Karpas-422 (cell line): ENCODE results near the gene FFAR1. TPM values are rescaled to one million over a fixed set of nuclear protein-coding genes. Genes with fewer than 3 reads are reported as not detected.

ENCODE experiments used
- DNase-seq: peaks from one replicate; pipeline ENCODE4 v3.0.0-alpha.2; 2015
- H2AFZ ChIP-seq: fragments of 200-600 bp; sonication (generic); 2 replicates; pipeline ENCODE4 v1.6.1; 2014; ENCODE audit warnings: antibody characterized with exemption, low read length, mixed read lengths
- H3K27ac ChIP-seq: fragments of 200-600 bp; sonication (generic); 2 replicates; pipeline ENCODE4 v1.5.1; 2014; ENCODE audit warnings: mild to moderate bottlenecking, low read length, moderate library complexity
- H3K27me3 ChIP-seq: fragments of 200-600 bp; sonication (generic); 2 replicates; pipeline ENCODE4 v1.6.1; 2014; ENCODE audit warnings: low read length, mixed read lengths
- H3K36me3 ChIP-seq: fragments of 200-600 bp; sonication (generic); 2 replicates; pipeline ENCODE4 v1.6.1; 2014; ENCODE audit warnings: low read length, mixed read lengths; ENCODE audit not compliant: insufficient read depth
- H3K4me1 ChIP-seq: fragments of 200-600 bp; sonication (generic); 2 replicates; pipeline ENCODE4 v1.6.1; 2014; ENCODE audit warnings: mild to moderate bottlenecking, low read length, mixed read lengths
- H3K4me2 ChIP-seq: fragments of 200-600 bp; sonication (generic); 2 replicates; pipeline ENCODE4 v1.6.1; 2014; ENCODE audit warnings: low read length, low read depth, mild to moderate bottlenecking; ENCODE audit not compliant: poor library complexity, severe bottlenecking
- H3K4me3 ChIP-seq: fragments of 200-600 bp; sonication (generic); 2 replicates; pipeline ENCODE4 v1.5.1; 2014; ENCODE audit warnings: mild to moderate bottlenecking, antibody characterized with exemption, low read length, mixed read lengths
- H3K79me2 ChIP-seq: fragments of 200-600 bp; sonication (generic); 2 replicates; pipeline ENCODE4 v1.6.1; 2014; ENCODE audit warnings: mild to moderate bottlenecking, low read length, mixed read lengths
- H3K9ac ChIP-seq: fragments of 200-600 bp; sonication (generic); 2 replicates; pipeline ENCODE4 v1.6.0; 2014; ENCODE audit warnings: low read length
- H3K9me2 ChIP-seq: fragments of 200-600 bp; sonication (generic), shearing (Covaris generic); replicated peaks from 2 replicates; pipeline ENCODE4 v1.6.0; 2014; ENCODE audit warnings: mild to moderate bottlenecking, low read length, moderate library complexity; ENCODE audit not compliant: insufficient read depth
- H3K9me3 ChIP-seq: fragments of 300-700, 200-600 bp; sonication (generic); 2 replicates; pipeline ENCODE4 v1.6.1; 2014; ENCODE audit warnings: low read length, mixed read lengths
- H4K20me1 ChIP-seq: fragments of 200-600 bp; sonication (generic); 2 replicates; pipeline ENCODE4 v1.6.1; 2014; ENCODE audit warnings: mild to moderate bottlenecking, antibody characterized with exemption, low read length, low read depth; ENCODE audit not compliant: insufficient read depth
- total RNA-seq: library from RNA; depleted of rRNA; stranded (reverse); fragments of >200 nt; shearing (Covaris generic); gene quantifications from 2 replicates; pipeline ENCODE4 v1.2.3, GENCODE V29; 2014; ENCODE audit warnings: low replicate concordance

FFAR1 gene
- total RNA-seq, 1 experiment from 2014 or later = 0.34 TPM

- no peaks in the 10 kb centered on the region for H3K36me3 ChIP-seq
- no peaks in the 10 kb centered on the region for H3K9me3 ChIP-seq
- H4K20me1 ChIP-seq = no peaks in the 10 kb centered on the region
- H3K27me3 ChIP-seq = no peaks in the 10 kb centered on the region
- no peak for DNase-seq
- no peak overlapping the region for H3K9ac ChIP-seq
- no peak overlapping the region for H2AFZ ChIP-seq
- H3K4me1 ChIP-seq = peaks cover 20% of the 10 kb centered on the region
- no peaks in the 10 kb centered on the region for H3K79me2 ChIP-seq
- no peaks in the 10 kb centered on the region for H3K9me2 ChIP-seq
- H3K4me2 ChIP-seq = no peak overlapping the region
- no peak overlapping the region for H3K4me3 ChIP-seq
- H3K27ac ChIP-seq = no peak overlapping the region
These were observed 43.7 kb upstream of the FFAR1 start for GRCh38 chr19:35304036-35304435.

- Histone ChIP-seq H3K36me3 (no peaks in the 10 kb centered on the region), H2AFZ (no peak overlapping the region), H3K9me3 (no peaks in the 10 kb centered on the region), H3K27ac (no peak overlapping the region), H3K4me1 (peaks cover 24% of the 10 kb centered on the region), H4K20me1 (no peaks in the 10 kb centered on the region), H3K27me3 (no peaks in the 10 kb centered on the region), H3K9me2 (no peaks in the 10 kb centered on the region), H3K4me3 (no peak overlapping the region), H3K9ac (no peak overlapping the region), H3K4me2 (no peak overlapping the region), H3K79me2 (no peaks in the 10 kb centered on the region)
- no peak for DNase-seq
These were observed 42.5 kb upstream of the FFAR1 start for GRCh38 chr19:35305181-35305580.

GRCh38 chr19:35306473-35307246 is 41.0 kb upstream of the FFAR1 start:
- H3K4me2 ChIP-seq = no peak overlapping the region
- H2AFZ ChIP-seq = no peak overlapping the region

GRCh38 chr19:35307931-35308330 is 39.8 kb upstream of the FFAR1 start:
- Histone ChIP-seq H3K27ac (no peak overlapping the region), H3K27me3 (no peaks in the 10 kb centered on the region), H3K36me3 (no peaks in the 10 kb centered on the region), H4K20me1 (no peaks in the 10 kb centered on the region), H2AFZ (no peak overlapping the region), H3K4me2 (no peak overlapping the region), H3K4me1 (peaks cover 24% of the 10 kb centered on the region), H3K79me2 (no peaks in the 10 kb centered on the region), H3K4me3 (no peak overlapping the region), H3K9ac (no peak overlapping the region), H3K9me3 (no peaks in the 10 kb centered on the region), H3K9me2 (no peaks in the 10 kb centered on the region)
- no peak for DNase-seq

More at GRCh38 chr19:35306473-35307246, 41.0 kb upstream of the FFAR1 start:
- no peaks in the 10 kb centered on the region for H4K20me1 ChIP-seq
- no peaks in the 10 kb centered on the region for H3K79me2 ChIP-seq
- H3K9me3 ChIP-seq = no peaks in the 10 kb centered on the region
- no peak overlapping the region for H3K9ac ChIP-seq
- H3K27me3 ChIP-seq = no peaks in the 10 kb centered on the region
- peak; percentile 81 for DNase-seq
- H3K4me1 ChIP-seq = peaks cover 24% of the 10 kb centered on the region
- no peak overlapping the region for H3K4me3 ChIP-seq
- no peaks in the 10 kb centered on the region for H3K9me2 ChIP-seq
- no peaks in the 10 kb centered on the region for H3K36me3 ChIP-seq
- no peak overlapping the region for H3K27ac ChIP-seq

GRCh38 chr19:35308910-35309309 is 38.8 kb upstream of the FFAR1 start:
- H3K9ac ChIP-seq = no peak overlapping the region
- H3K9me2 ChIP-seq = no peaks in the 10 kb centered on the region
- H3K4me3 ChIP-seq = no peak overlapping the region
- no peak overlapping the region for H3K4me2 ChIP-seq
- no peaks in the 10 kb centered on the region for H3K36me3 ChIP-seq
- DNase-seq = no peak
- peaks cover 28% of the 10 kb centered on the region for H3K4me1 ChIP-seq
- no peak overlapping the region for H2AFZ ChIP-seq
- no peaks in the 10 kb centered on the region for H3K9me3 ChIP-seq
- no peaks in the 10 kb centered on the region for H3K27me3 ChIP-seq
- H3K79me2 ChIP-seq = no peaks in the 10 kb centered on the region
- H4K20me1 ChIP-seq = no peaks in the 10 kb centered on the region
- H3K27ac ChIP-seq = no peak overlapping the region

- no peak overlapping the region for H3K4me3 ChIP-seq
- no peak for DNase-seq
- no peak overlapping the region for H3K4me2 ChIP-seq
- H3K36me3 ChIP-seq = no peaks in the 10 kb centered on the region
- no peaks in the 10 kb centered on the region for H3K79me2 ChIP-seq
- no peak overlapping the region for H2AFZ ChIP-seq
- H3K9ac ChIP-seq = no peak overlapping the region
- no peaks in the 10 kb centered on the region for H3K9me3 ChIP-seq
- no peaks in the 10 kb centered on the region for H4K20me1 ChIP-seq
- H3K4me1 ChIP-seq = peaks cover 28% of the 10 kb centered on the region
- no peaks in the 10 kb centered on the region for H3K9me2 ChIP-seq
- H3K27ac ChIP-seq = no peak overlapping the region
- no peaks in the 10 kb centered on the region for H3K27me3 ChIP-seq
These were observed 38.0 kb upstream of the FFAR1 start for GRCh38 chr19:35309481-35310279.

GRCh38 chr19:35310331-35310730 is 37.4 kb upstream of the FFAR1 start:
- Histone ChIP-seq H3K4me3 (no peak overlapping the region), H3K36me3 (no peaks in the 10 kb centered on the region), H2AFZ (no peak overlapping the region), H4K20me1 (no peaks in the 10 kb centered on the region), H3K79me2 (no peaks in the 10 kb centered on the region), H3K27ac (no peak overlapping the region), H3K9me3 (no peaks in the 10 kb centered on the region), H3K27me3 (no peaks in the 10 kb centered on the region), H3K9ac (no peak overlapping the region), H3K4me1 (peaks cover 24% of the 10 kb centered on the region), H3K9me2 (no peaks in the 10 kb centered on the region), H3K4me2 (no peak overlapping the region)
- no peak for DNase-seq

GRCh38 chr19:35310811-35311465 is 36.8 kb upstream of the FFAR1 start:
- Histone ChIP-seq H3K4me1 (peaks cover 18% of the 10 kb centered on the region), H4K20me1 (no peaks in the 10 kb centered on the region), H3K27ac (no peak overlapping the region), H3K36me3 (no peaks in the 10 kb centered on the region), H3K9me2 (no peaks in the 10 kb centered on the region), H3K9me3 (no peaks in the 10 kb centered on the region), H3K4me2 (no peak overlapping the region), H3K9ac (no peak overlapping the region), H3K4me3 (no peak overlapping the region), H3K27me3 (no peaks in the 10 kb centered on the region), H3K79me2 (no peaks in the 10 kb centered on the region), H2AFZ (no peak overlapping the region)
- no peak for DNase-seq
